H1 (cell line): ENCODE results near the gene GYPC. TPM values are rescaled to one million over a fixed set of nuclear protein-coding genes. Genes with fewer than 3 reads are reported as not detected.

ENCODE experiments used
- CTCF ChIA-PET: fragments of 300-600 bp; sonication (Branson Sonifier 250); formaldehyde crosslinking; loops from one replicate; lab custom pipeline; 2021; ENCODE audit not compliant: partially characterized antibody; lab: Charles Lee
- POLR2A ChIA-PET: fragments of 300-600 bp; sonication (Branson Sonifier 250); formaldehyde crosslinking; loops from one replicate; lab custom pipeline; 2021; ENCODE audit warnings: inconsistent platforms; ENCODE audit not compliant: partially characterized antibody; lab: Charles Lee
- DNase-seq, 2 experiments: peaks; one replicate each; pipeline versions ENCODE4 v3.0.0 to v3.0.0-alpha.2; 2010 to 2022; ENCODE audit warnings: low spot score in 2 of 2, low read depth in 1 of 2, mixed read lengths in 1 of 2
- FAIRE-seq: peaks from 2 replicates; lab custom pipeline; 2011; peaks lifted over from hg19 to GRCh38; lab: Jason Lieb, UNC
- H2AFZ ChIP-seq: 2 replicates; pipeline ENCODE4 v1.8.1; 2012; ENCODE audit warnings: low read length, inconsistent platforms
- H2AK5ac ChIP-seq: 2 replicates; pipeline ENCODE4 v1.6.1; 2013; ENCODE audit warnings: low read depth, low read length
- H2BK120ac ChIP-seq: replicated peaks from 2 replicates; pipeline ENCODE3; 2013; ENCODE audit warnings: low read depth, low read length, inconsistent platforms
- H2BK12ac ChIP-seq: 2 replicates; pipeline ENCODE4 v1.6.1; 2013; ENCODE audit warnings: low read depth, low read length
- H2BK15ac ChIP-seq: 2 replicates; pipeline ENCODE4 v1.6.1; 2013; ENCODE audit warnings: low read length
- H2BK20ac ChIP-seq: 2 replicates; pipeline ENCODE4 v1.6.1; 2013; ENCODE audit warnings: low read length
- H2BK5ac ChIP-seq: 2 replicates; pipeline ENCODE4 v1.6.1; 2013; ENCODE audit warnings: low read depth, low read length
- H3K14ac ChIP-seq: 2 replicates; pipeline ENCODE4 v1.6.1; 2013; ENCODE audit warnings: inconsistent platforms; ENCODE audit not compliant: insufficient read length
- H3K18ac ChIP-seq: 2 replicates; pipeline ENCODE4 v1.6.1; 2013; ENCODE audit warnings: low read length; ENCODE audit errors: extremely low read depth
- H3K23ac ChIP-seq: 2 replicates; pipeline ENCODE4 v1.6.1; 2013; ENCODE audit warnings: inconsistent platforms; ENCODE audit not compliant: insufficient read length
- H3K23me2 ChIP-seq: 2 replicates; pipeline ENCODE4 v1.6.1; 2013; ENCODE audit warnings: low read depth, low read length
- H3K27ac ChIP-seq: 2 replicates; pipeline ENCODE4 v1.6.1; 2011; ENCODE audit warnings: low read depth, low read length, inconsistent platforms
- H3K27me3 ChIP-seq, 4 experiments: replicated peaks in 1 of 4; 1 replicate in 1 of 4; 2 replicates in 3 of 4; pipeline versions ENCODE4 v1.6.1 to v1.8.1; 2011 to 2013; ENCODE audit warnings: low read length in 3 of 4, mild to moderate bottlenecking in 3 of 4, inconsistent platforms in 2 of 4, mixed read lengths in 2 of 4, moderate library complexity in 1 of 4; ENCODE audit not compliant: control insufficient read depth in 3 of 4, insufficient read depth in 3 of 4; ENCODE audit errors: extremely low read depth in 1 of 4
- H3K36me3 ChIP-seq, 4 experiments: 2 replicates each; pipeline versions ENCODE4 v1.6.1 to v1.8.1; 2011 to 2013; ENCODE audit warnings: mild to moderate bottlenecking in 4 of 4, low read length in 3 of 4, moderate library complexity in 2 of 4, control low read depth in 1 of 4, inconsistent platforms in 1 of 4; ENCODE audit not compliant: insufficient read depth in 4 of 4, control insufficient read depth in 2 of 4
- H3K4ac ChIP-seq: replicated peaks from 2 replicates; pipeline ENCODE3; 2013; ENCODE audit warnings: low read length, low read depth, mixed read lengths, inconsistent platforms; ENCODE audit not compliant: insufficient read length
- H3K4me1 ChIP-seq, 4 experiments: replicated peaks in 1 of 4; 1 replicate in 1 of 4; 2 replicates in 3 of 4; pipeline versions ENCODE4 v1.6.1 to v1.8.1; 2011 to 2013; ENCODE audit warnings: low read length in 3 of 4, inconsistent platforms in 2 of 4, mixed read lengths in 1 of 4; ENCODE audit not compliant: insufficient read depth in 4 of 4, control insufficient read depth in 3 of 4
- H3K4me2 ChIP-seq, 2 experiments: 2 replicates each; pipeline versions ENCODE4 v1.6.1 to v1.8.1; 2011 to 2013; ENCODE audit warnings: low read depth in 2 of 2, low read length in 2 of 2, control low read depth in 1 of 2, inconsistent platforms in 1 of 2, mild to moderate bottlenecking in 1 of 2; ENCODE audit not compliant: insufficient read depth in 1 of 2
- H3K4me3 ChIP-seq, 4 experiments: fragments of 200-600, 300-600 bp in 1 of 4; sonication (generic), shearing (Covaris generic), sonication (Bioruptor Twin) in 1 of 4; 2 replicates each; pipeline versions ENCODE4 v1.5.1 to v1.8.1; 2011 to 2016; ENCODE audit warnings: low read length in 4 of 4, low read depth in 3 of 4, control low read depth in 2 of 4, inconsistent platforms in 2 of 4, mild to moderate bottlenecking in 2 of 4, mixed read lengths in 1 of 4, moderate library complexity in 1 of 4; ENCODE audit not compliant: insufficient read depth in 2 of 4; ENCODE audit errors: extremely low read depth in 1 of 4
- H3K56ac ChIP-seq: replicated peaks from 2 replicates; pipeline ENCODE3; 2013; ENCODE audit warnings: low read depth, mild to moderate bottlenecking, mixed read lengths, low read length, inconsistent platforms; ENCODE audit not compliant: insufficient read length
- H3K79me1 ChIP-seq: 2 replicates; pipeline ENCODE4 v1.6.1; 2013; ENCODE audit warnings: low read depth, low read length, control low read depth
- H3K79me2 ChIP-seq, 2 experiments: 2 replicates each; pipeline versions ENCODE4 v1.6.1 to v1.8.1; 2012 to 2013; ENCODE audit warnings: low read length in 2 of 2, mild to moderate bottlenecking in 2 of 2, inconsistent platforms in 1 of 2; ENCODE audit not compliant: insufficient read depth in 2 of 2, control insufficient read depth in 1 of 2
- H3K9ac ChIP-seq, 4 experiments: replicated peaks in 1 of 4; 1 replicate in 1 of 4; 2 replicates in 3 of 4; pipeline versions ENCODE4 v1.6.1 to v1.8.1; 2011 to 2013; ENCODE audit warnings: low read depth in 3 of 4, low read length in 3 of 4, control low read depth in 2 of 4, mild to moderate bottlenecking in 2 of 4, moderate library complexity in 2 of 4, inconsistent platforms in 1 of 4; ENCODE audit errors: extremely low read depth in 1 of 4
- H3K9me3 ChIP-seq, 2 experiments: 2 replicates each; pipeline versions ENCODE4 v1.6.1 to v1.8.1; 2012 to 2013; ENCODE audit warnings: mild to moderate bottlenecking in 2 of 2, moderate library complexity in 2 of 2, control low read depth in 1 of 2, inconsistent platforms in 1 of 2, low read depth in 1 of 2, low read length in 1 of 2, mixed read lengths in 1 of 2; ENCODE audit not compliant: insufficient read depth in 2 of 2
- H4K20me1 ChIP-seq, 2 experiments: replicated peaks in 1 of 2; 2 replicates each; pipeline versions ENCODE3 to v1.8.1; 2011 to 2013; ENCODE audit warnings: inconsistent platforms in 2 of 2, low read length in 2 of 2, mild to moderate bottlenecking in 1 of 2; ENCODE audit not compliant: insufficient read depth in 2 of 2, control insufficient read depth in 1 of 2
- H4K5ac ChIP-seq: 2 replicates; pipeline ENCODE4 v1.6.1; 2013; ENCODE audit warnings: low read length, low read depth, mixed read lengths, inconsistent platforms; ENCODE audit not compliant: insufficient read length
- H4K8ac ChIP-seq: 2 replicates; pipeline ENCODE4 v1.8.0; 2013; ENCODE audit warnings: mild to moderate bottlenecking, moderate library complexity, low read length, inconsistent platforms; ENCODE audit not compliant: insufficient read depth; ENCODE audit errors: extremely low read depth
- H4K91ac ChIP-seq: replicated peaks from 2 replicates; pipeline ENCODE3; 2013; ENCODE audit warnings: low read length, mixed read lengths, inconsistent platforms; ENCODE audit not compliant: insufficient read length
- KDM5A ChIP-seq: fragments of 200-600 bp; IDR thresholded peaks from 2 replicates; pipeline ENCODE4 v1.7.1; 2012; ENCODE audit warnings: mild to moderate bottlenecking, low read length, inconsistent platforms, mixed read lengths
- WGBS, 2 experiments: shearing (Covaris generic) in 1 of 2; methylation state at CpG; one replicate each; pipeline versions ENCODE4 v1.1.6 to v1.1.7; 2013 to 2015; ENCODE audit warnings: low lambda C conversion rate in 2 of 2, mixed read lengths in 2 of 2, inconsistent platforms in 1 of 2, low coverage in 1 of 2, missing lambda C conversion rate in 1 of 2; ENCODE audit not compliant: insufficient replicate concordance in 2 of 2, insufficient coverage in 1 of 2, insufficient read length in 1 of 2; ENCODE audit errors: extremely low coverage in 1 of 2, missing lambda C conversion rate in 1 of 2; 5-methylcytosine and 5-hydroxymethylcytosine counted together
- polyA plus RNA-seq, 7 experiments: library from polyadenylated mRNA; depleted of rRNA in 3 of 7; stranded (reverse) in 5 of 7; unstranded in 2 of 7; fragments of >200 nt in 5 of 7; fragments of 200-250 nt in 2 of 7; gene quantifications; 1 replicate in 5 of 7; 2 replicates in 1 of 7; 4 replicates in 1 of 7; pipeline versions ENCODE4 v1.2.1 to v1.2.3, GENCODE V29; 2011 to 2013; ENCODE audit warnings: missing spikeins in 2 of 7, mixed read lengths in 2 of 7
- total RNA-seq: library from RNA; stranded (reverse); fragmentation: NEBNext Ultra II Directional; extraction: Animal tissue kit (Norgen Biotek cat#: 25700); gene quantifications from 2 replicates; pipeline ENCODE4 v1.2.1, GENCODE V29; 2021

Gene GYPC
- total and polyA plus RNA-seq, 2 of the 8 experiments (the other 6 are each of a cell fraction or from before 2014, with no cell fraction given): 26.8 to 53.6 TPM

GRCh38 chr2:126739141-126739540, 83.2 kb downstream of the GYPC start:
- Histone ChIP-seq H3K18ac (no peak overlapping the region), H3K27me3 (no peaks in the 10 kb centered on the region), H3K4me3 (no peak overlapping the region), H4K8ac (no peak overlapping the region), H2AK5ac (no peak overlapping the region), H4K5ac (no peak overlapping the region), H3K14ac (no peak overlapping the region), H3K4me1 (no peaks in the 10 kb centered on the region), H2BK15ac (no peak overlapping the region), H3K4me2 (no peak overlapping the region), H3K23ac (no peak overlapping the region), H2BK120ac (no peak overlapping the region), H3K23me2 (no peaks in the 10 kb centered on the region; the same call in 1 of the 2 replicates), H3K4ac (no peak overlapping the region), H3K27ac (no peak overlapping the region), H4K20me1 (no peaks in the 10 kb centered on the region), H4K91ac (no peak overlapping the region), H2BK5ac (no peak overlapping the region), H2BK12ac (no peak overlapping the region), H2AFZ (no peak overlapping the region), H3K9me3 (peaks cover 2 to 4% of the 10 kb centered on the region in 2 experiments; a peak in 1 of 4 replicates), H3K79me1 (no peaks in the 10 kb centered on the region), H3K36me3 (no peaks in the 10 kb centered on the region), H2BK20ac (no peak overlapping the region), H3K79me2 (no peaks in the 10 kb centered on the region), H3K9ac (no peak overlapping the region), H3K56ac (no peak overlapping the region)
- no peak for FAIRE-seq
- WGBS, 2 experiments: 100% methylated on average over 1 of the region's 1 CpG; no CpG with 5 or more reads in 1 of the 2 experiments
- DNase-seq: no peak
- no peak for TF ChIP-seq KDM5A
- ChIA-PET POLR2A (no interaction called here), CTCF (interaction anchor here (0.6 to 1.2 kb wide), 3 partner anchors 13 to 233 kb away, joined by 3 to 4 read pairs (median 3); no protein-coding TSS in a partner anchor)
